ENCODE measurements around the gene MPIG6B.

MPIG6B gene

GRCh38 chr6:31768363-31769257 lies 45.4 kb downstream of the MPIG6B start:
- peak; percentile 85 to 86 for DNase-seq

GRCh38 chr6:31769684-31770371 lies 46.7 kb downstream of the MPIG6B start:
- DNase-seq = peak; percentile 78 to 89

GRCh38 chr6:31770860-31771259 lies 47.7 kb downstream of the MPIG6B start:
- no peak for DNase-seq

DNA sequence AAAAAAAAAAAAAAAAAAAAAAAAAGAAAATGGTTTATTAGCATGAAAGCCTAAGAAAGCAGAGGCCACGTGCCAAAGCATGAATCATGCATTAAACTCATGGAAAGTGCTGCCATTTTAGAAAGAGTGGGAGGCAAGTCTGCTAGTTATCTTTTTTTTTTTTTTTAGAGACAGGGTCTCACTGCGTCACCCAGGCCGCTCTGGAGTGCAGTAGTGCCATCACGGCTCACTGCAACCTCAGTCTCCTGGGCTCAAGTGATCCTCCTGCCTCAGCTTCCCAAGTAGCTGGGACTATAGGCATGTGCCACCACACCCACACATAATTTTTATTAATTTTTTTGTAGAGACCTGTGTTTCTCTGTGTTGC lies 48.8 kb downstream of the MPIG6B start:
- no peak for DNase-seq

DNA sequence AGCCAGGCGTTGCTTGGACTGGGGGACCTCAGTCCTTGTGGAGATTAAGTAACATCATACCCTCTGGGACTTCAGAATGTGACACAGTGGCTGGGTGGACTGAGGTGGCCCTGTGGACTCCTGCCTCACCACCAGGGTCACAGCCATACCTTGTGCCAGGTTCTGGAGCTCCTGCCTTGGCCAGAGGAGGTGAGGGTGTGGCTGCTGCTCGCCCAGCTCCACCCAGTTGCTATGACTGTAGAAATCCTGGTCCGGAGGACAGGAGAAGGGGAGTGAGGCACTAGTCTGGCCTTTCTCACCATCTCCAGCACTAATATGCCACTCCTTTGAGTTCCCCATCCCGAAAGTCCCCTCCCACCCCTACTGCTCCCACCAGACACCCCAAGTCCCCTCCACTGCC lies 52.0 kb downstream of the MPIG6B start:
- no peak for DNase-seq

DNA sequence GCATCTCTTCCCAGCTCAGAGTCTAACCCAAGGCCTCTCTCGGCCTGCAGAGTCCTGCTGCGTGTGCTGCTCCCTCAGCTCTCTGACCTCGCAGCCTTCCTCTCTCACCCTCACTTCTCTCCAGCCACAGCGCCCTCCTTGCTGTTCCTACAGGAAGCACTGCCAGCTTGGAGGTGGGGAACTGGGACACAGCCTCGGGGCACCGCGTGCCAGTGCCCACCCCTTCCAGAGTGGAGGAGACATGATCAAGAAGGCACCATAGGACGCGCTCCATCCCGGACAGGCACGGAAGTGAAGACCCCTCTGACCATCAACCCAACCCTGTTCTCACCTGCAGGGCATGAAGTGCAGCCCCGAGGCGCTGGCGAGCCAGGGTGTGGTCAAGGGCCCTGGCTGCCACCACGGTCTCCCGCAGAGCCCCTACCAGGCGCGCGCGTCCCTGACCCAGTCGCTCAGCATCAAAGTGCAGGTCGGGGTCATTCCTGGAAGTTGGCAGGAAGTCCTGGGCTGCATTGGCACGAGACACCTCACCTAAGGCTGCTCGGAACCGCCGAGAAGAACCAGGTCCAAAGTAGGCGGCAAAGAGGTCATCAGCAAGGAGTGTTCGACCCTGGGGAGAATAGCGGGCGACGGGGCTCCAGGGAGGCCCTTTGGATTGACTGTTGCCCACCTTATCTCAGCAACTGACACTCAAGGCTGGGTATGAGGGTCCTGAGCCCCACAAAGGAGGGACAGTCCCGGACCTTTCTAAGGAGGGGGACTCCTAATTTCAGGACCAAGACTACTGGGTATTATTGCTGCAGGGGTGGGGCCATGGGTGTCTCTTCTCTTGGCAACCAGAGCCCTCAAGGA lies 52.7 kb downstream of the MPIG6B start:
- DNase-seq = no peak
